ENCODE results near the gene CITED4.

- TF ChIP-seq POLR2AphosphoS5 (IDR thresholded peaks at IDR 0.05; ENCODE audit: control insufficient read depth, insufficient read depth, low read depth, low read length) (no peak), FOXK1 (CRISPR knock-in tag; IDR thresholded peaks at IDR 0.05; ENCODE audit: borderline replicate concordance) (no peak), SNAPC5 (CRISPR knock-in tag; IDR thresholded peaks at IDR 0.05) (no peak), ELF4 (CRISPR knock-in tag; IDR thresholded peaks at IDR 0.05) (no peak), DPF2 (IDR thresholded peaks at IDR 0.05) (no peak), POLR3A (IDR thresholded peaks at IDR 0.05; ENCODE audit: borderline replicate concordance, extremely low read depth, insufficient read depth, insufficient read length) (no peak), CTCF (IDR thresholded peaks at IDR 0.05 in 2 of 3, conservative IDR thresholded peaks at IDR 0.05 in 1 of 3; ENCODE audit: insufficient read depth in 2 of 3, low read depth in 1 of 3, low read length in 3 of 3) (no peak), NRF1 (conservative IDR thresholded peaks at IDR 0.05 in 1 of 2, IDR thresholded peaks at IDR 0.05 in 1 of 2) (no peak), TCF7 (IDR thresholded peaks at IDR 0.05; ENCODE audit: borderline replicate concordance) (no peak), ESRRA (IDR thresholded peaks at IDR 0.05; ENCODE audit: borderline replicate concordance, low read depth) (no peak), MLLT1 (IDR thresholded peaks at IDR 0.05) (no peak), KLF1 (tag; IDR thresholded peaks at IDR 0.05) (no peak)
Measured at GRCh38 chr1:40842207-40842606, 20.0 kb downstream of the CITED4 start.

Data from K562 (cell line).